SK-N-MC (cell line): ENCODE measurements around the gene WDCP.

Experiments
- EZH2 ChIP-seq: fragments of 200-600 bp; sonication (generic); IDR thresholded peaks from one replicate; pipeline ENCODE4 v1.6.1; 2017; ENCODE audit warnings: antibody characterized with exemption
- FOXP2 ChIP-seq: optimal IDR thresholded peaks from 2 replicates; pipeline ENCODE3; 2011; ENCODE audit warnings: mild to moderate bottlenecking, moderate library complexity; ENCODE audit not compliant: insufficient read depth; ENCODE audit errors: extremely low read length, control extremely low read depth
- POLR2AphosphoS5 ChIP-seq: IDR thresholded peaks from 2 replicates; pipeline ENCODE4 v1.6.1; 2012; ENCODE audit warnings: mild to moderate bottlenecking, low read depth, low read length, borderline replicate concordance

DNA sequence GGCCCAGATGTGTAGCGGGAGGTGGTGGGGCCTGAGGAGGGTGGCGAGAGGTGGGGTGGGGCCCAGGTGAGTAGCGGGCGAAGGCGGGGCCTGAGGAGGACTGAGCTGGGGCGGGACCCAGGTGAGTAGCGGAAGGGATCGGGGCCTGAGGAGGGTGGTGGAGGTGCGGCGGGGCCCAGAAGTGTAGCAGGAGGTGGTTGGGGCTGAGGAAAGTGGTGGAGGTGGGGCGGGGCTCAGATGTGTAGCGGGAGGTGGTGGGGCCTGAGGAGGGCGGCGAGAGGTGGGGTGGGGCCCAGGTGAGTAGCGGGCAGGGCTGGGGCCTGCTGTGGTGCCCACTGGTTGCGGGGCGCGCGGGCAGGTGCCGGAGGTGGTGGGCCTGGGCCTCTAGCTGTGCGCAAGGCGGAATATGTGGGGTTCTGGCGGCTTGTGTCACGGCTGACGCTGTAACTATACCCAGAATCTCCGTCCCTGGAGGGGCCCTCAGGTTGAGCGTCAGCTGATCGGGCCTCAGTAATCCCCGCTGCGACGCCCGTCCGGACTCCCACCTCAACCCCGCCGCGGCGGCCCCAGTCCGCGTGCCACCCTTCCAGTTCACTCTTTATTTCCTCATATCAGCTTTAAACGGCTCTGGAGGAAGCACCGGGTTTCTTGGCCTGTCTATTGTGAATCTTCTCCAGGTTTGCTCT lies 29.8 kb upstream of the WDCP start:
- TF ChIP-seq POLR2AphosphoS5 (no peak), EZH2 (no peak), FOXP2 (no peak)
